HG03095 (cell line): ENCODE results near the gene TLL2.

ENCODE experiments used
- ATAC-seq: cut with Tn5 transposase; IDR thresholded peaks from one replicate; pipeline ENCODE4 v1.9.1; 2021; ENCODE audit warnings: moderate library complexity; ENCODE audit not compliant: unreplicated experiment

Gene TLL2

DNA sequence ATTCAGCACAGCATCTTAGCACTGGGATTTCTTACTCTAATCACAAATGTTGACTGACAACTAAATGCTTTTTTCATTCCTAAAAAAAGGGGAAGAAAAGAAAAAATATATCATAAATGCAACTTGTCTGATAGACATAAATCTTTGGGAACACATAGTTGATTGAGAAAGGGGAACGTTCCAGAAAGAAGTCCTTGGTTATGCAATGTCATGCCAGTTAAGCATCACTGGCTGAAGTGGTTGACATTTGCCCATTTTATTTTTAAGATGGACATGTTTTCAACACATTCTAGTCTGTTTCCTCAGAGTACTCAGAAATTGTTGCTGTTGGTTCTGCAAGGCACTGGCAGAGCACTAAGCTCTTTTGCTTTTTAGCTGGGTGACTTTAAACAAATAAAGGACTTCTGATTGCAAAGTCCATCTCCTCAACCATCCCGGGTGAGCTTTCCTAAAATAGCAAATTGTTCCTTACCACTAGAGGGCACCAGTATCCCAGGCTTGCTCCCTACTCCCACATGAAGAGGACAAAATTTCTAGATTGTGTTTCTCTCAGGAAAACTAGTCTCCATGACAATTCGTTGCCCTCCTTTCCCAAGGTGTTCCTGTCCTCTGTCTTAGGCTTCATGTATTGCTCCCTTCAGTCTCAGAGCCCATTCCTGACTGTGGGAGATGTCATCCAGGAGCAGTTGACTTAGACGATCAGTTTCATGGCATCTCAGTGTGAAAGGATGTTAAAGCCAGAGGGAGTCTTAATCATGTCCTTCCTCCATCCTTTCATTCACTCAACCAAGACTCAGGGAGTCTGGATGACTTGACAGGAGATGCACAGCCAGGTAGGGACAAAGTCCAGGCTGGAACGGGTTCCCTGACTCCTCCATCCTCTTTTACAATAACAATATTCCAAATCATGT, 178.9 kb downstream of the TLL2 start:
- ATAC-seq = no peak

DNA sequence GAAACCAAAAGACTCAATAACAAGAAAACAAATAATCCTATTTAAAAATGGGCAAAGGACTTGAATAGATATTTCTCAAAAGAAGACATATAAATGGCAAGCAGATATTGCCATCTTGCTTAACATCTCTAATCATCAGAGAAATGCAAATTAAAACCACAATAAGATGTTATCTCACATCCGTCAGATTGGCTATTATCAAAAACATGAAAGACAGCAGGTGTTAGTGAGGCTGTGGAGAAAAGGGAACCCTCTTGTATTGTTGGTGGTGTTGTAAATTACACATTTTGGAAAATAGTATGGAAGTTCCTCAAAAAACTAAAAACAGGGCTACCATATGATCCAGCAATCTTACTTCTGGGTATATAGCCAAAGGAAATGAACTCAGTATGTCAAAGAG, 180.6 kb downstream of the TLL2 start:
- no peak for ATAC-seq

- ATAC-seq = no peak
Observed at GRCh38 chr10:96327462-96327861, 186.3 kb downstream of the TLL2 start.

- peak; percentile 95 for ATAC-seq
Observed at GRCh38 chr10:96325719-96326373, 187.9 kb downstream of the TLL2 start.

GRCh38 chr10:96324447-96324846, 189.3 kb downstream of the TLL2 start:
- ATAC-seq = no peak

DNA sequence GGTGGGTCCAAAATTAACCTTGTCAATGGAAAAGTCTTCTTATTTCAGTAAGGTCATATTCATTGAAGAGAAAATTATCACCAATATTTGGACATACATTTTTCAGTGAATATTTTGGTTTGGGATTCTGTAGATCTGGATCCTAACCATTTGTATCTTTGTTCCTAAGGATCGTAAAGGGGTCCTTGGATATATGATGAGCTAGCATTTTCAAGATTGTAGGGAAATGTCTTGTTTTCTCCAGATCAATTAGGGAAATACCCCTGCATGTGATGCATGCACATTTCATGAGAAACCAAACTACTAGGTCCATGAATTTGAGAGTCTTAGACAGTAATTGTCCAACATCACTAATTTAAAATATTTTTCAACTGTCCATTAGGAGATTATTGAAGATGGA, 191.5 kb downstream of the TLL2 start:
- no peak for ATAC-seq

DNA sequence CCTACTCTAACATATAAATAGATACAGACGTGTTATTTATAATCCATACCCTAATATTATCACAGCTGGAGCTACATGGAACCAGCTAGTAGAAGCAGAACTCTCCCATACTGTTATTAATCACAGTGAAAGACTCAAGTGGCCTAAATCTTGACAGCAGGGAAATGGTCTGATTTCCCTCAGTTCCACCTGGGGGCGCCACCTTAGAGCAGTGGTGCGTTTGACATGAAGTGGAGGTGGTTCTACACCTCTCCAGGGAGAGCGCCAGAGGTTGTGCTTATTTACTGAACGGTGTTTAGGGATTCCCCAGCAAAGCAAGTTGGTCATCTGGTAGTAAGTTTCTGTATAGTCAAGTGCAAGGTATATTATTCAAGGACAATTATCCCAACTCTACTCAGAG, 191.9 kb downstream of the TLL2 start:
- ATAC-seq = no peak

GRCh38 chr10:96319754-96320474, 193.8 kb downstream of the TLL2 start:
- ATAC-seq = no peak

DNA sequence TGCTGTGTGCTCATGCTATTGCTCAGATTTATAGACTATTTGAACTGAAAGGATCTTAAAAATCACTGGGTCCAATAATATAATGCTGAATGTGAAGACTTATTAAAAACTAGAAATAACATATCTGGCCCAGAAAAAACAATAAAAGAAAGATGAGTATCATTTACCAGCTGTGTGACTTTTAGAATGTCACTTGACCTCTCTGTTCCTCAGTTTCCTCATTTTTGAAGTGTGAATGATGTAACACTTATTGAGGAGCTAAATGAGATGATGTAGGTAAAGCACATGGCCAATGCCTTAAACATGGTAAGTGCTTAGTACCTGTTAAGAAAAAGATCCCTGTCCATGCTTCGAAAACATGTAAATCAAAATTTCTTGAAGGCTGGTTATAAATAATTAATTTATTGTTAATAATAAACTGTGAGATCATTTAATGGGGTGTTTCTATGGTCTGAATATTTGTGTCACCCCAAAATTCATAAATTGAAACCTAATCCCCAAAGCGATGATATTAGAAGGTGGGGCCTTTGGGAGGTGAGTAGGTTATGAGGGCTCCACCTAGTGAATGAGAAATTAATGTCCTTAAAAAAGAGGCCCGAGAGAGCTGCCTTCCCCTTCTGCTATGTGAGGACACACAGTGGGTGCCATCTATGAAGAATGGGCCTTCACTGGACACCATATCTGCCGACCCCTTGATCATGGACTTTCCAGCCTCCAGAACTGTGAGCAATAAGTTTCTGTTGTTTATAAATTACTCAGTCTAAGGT, 196.5 kb downstream of the TLL2 start:
- ATAC-seq = no peak
